Measurements from ENCODE around the gene ZSWIM6. TPM values are rescaled to one million over a fixed set of nuclear protein-coding genes. Genes with fewer than 3 reads are reported as not detected.

ZSWIM6 gene
- total RNA-seq, 2 experiments from 2014 or later = 4.1 TPM

DNA sequence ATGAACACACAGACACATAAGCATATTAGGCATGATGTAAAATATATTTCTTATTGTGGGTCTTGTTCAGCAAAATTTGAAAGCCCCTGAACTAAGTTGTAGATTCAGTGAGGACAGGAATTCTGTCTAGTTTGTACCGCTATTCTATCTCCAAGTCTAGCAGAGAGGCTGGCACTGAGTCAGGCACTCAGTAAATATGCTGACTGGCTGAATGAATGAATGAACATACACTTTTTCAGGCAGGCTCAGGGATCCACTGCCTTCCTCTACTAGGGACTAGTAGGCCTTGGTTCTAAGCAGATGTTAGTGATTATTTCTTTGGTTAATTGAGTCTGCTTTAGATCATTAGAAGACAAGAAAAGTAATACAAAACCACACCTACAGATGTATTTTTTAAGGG, 157.5 kb downstream of the ZSWIM6 start:
- Histone ChIP-seq H3K9me3 (ENCODE audit: control insufficient read depth in 1 of 2, insufficient read depth in 1 of 2, low read length in 2 of 2) (no peaks in the 10 kb centered on the region), H3K4me3 (ENCODE audit: low read length) (no peak overlapping the region), H3K27me3 (ENCODE audit: control insufficient read depth in 1 of 2, insufficient read depth in 2 of 2, low read length in 2 of 2) (no peaks in the 10 kb centered on the region), H3K27ac (ENCODE audit: low read depth in 1 of 2, low read length in 2 of 2) (no peak overlapping the region), H3K4me1 (ENCODE audit: insufficient read depth, low read length) (no peaks in the 10 kb centered on the region), H3K36me3 (ENCODE audit: insufficient read depth, low read length) (peaks cover 3% of the 10 kb centered on the region)
- H3K9me3 Mint-ChIP-seq = peaks cover 9% of the 10 kb centered on the region
- TF ChIP-seq, protein P1, sequence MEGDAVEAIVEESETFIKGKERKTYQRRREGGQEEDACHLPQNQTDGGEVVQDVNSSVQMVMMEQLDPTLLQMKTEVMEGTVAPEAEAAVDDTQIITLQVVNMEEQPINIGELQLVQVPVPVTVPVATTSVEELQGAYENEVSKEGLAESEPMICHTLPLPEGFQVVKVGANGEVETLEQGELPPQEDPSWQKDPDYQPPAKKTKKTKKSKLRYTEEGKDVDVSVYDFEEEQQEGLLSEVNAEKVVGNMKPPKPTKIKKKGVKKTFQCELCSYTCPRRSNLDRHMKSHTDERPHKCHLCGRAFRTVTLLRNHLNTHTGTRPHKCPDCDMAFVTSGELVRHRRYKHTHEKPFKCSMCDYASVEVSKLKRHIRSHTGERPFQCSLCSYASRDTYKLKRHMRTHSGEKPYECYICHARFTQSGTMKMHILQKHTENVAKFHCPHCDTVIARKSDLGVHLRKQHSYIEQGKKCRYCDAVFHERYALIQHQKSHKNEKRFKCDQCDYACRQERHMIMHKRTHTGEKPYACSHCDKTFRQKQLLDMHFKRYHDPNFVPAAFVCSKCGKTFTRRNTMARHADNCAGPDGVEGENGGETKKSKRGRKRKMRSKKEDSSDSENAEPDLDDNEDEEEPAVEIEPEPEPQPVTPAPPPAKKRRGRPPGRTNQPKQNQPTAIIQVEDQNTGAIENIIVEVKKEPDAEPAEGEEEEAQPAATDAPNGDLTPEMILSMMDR (IDR thresholded peaks at IDR 0.05) = no peak
- intact Hi-C loops (cut with DNase I, micrococcal nuclease) = no loop called here
- no peak for DNase-seq
- ChIA-PET CTCF (interaction anchor here (0.6 kb wide), 1 partner anchor 32 kb away, joined by 3 read pairs; no protein-coding TSS in a partner anchor), POLR2A (no interaction called here)
- H3K36me3 Mint-ChIP-seq (ENCODE audit: low read depth) = peaks cover 42% of the 10 kb centered on the region
- H3K4me1 Mint-ChIP-seq (ENCODE audit: low read depth) = peaks cover 11% of the 10 kb centered on the region
- no peak overlapping the region for H3K4me3 Mint-ChIP-seq
- H3K27ac Mint-ChIP-seq = no peak overlapping the region
- no peak for ATAC-seq (ENCODE audit: poor library complexity)
- no peaks in the 10 kb centered on the region for H3K27me3 Mint-ChIP-seq

DNA sequence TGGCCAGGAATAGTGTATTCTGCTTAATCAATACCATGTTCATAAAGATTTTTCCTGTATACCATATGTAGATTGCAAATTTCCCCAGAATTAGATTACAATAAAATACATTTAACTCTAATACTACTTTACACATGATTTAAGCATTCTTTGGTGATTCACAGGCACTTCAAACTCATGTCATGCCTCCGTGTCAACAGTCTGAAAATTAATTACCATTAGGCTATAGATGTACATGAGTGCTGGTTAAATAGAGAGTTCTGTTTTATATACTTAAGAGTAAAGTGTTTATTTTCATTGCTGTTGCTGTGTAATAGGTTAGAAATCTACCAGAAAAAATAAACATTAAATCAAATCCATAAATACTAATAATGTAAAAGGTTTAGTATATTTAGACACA, 159.8 kb downstream of the ZSWIM6 start:
- H3K4me3 Mint-ChIP-seq = no peak overlapping the region
- H3K27me3 Mint-ChIP-seq = no peaks in the 10 kb centered on the region
- ChIA-PET POLR2A (no interaction called here), CTCF (no interaction called here)
- Histone ChIP-seq H3K27ac (ENCODE audit: low read depth in 1 of 2, low read length in 2 of 2) (no peak overlapping the region), H3K27me3 (ENCODE audit: control insufficient read depth in 1 of 2, insufficient read depth in 2 of 2, low read length in 2 of 2) (no peaks in the 10 kb centered on the region), H3K9me3 (ENCODE audit: control insufficient read depth in 1 of 2, insufficient read depth in 1 of 2, low read length in 2 of 2) (no peaks in the 10 kb centered on the region), H3K4me3 (ENCODE audit: low read length) (no peak overlapping the region), H3K4me1 (ENCODE audit: insufficient read depth, low read length) (no peaks in the 10 kb centered on the region), H3K36me3 (ENCODE audit: insufficient read depth, low read length) (peaks cover 3% of the 10 kb centered on the region)
- no peak for ATAC-seq (ENCODE audit: poor library complexity)
- TF ChIP-seq, protein P1 (IDR thresholded peaks at IDR 0.05) = no peak
- peaks cover 9% of the 10 kb centered on the region for H3K9me3 Mint-ChIP-seq
- peaks cover 48% of the 10 kb centered on the region for H3K36me3 Mint-ChIP-seq (ENCODE audit: low read depth)
- H3K4me1 Mint-ChIP-seq (ENCODE audit: low read depth) = peaks cover 11% of the 10 kb centered on the region
- intact Hi-C loops (cut with DNase I, micrococcal nuclease) = no loop called here
- no peak overlapping the region for H3K27ac Mint-ChIP-seq
- DNase-seq = no peak

DNA sequence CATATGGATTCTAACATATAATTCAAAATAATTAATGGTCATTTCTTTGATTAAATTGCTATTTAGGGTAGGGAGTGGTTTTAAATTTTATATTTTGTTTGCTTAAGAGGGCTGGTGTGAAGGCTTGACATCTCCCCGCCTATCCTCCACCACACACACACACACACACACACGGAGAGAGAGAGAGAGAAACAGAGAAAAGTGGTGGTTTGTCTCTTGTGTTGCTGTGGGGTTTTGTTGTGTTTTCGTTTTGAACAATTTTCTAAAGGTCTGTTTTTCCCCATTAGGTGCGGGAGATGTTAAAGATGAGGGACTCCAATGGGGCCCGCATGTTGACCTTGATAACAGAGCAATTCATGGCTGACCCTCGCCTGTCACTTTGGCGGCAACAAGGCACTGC, 161.9 kb downstream of the ZSWIM6 start:
- H3K36me3 Mint-ChIP-seq (ENCODE audit: low read depth) = peaks cover 56% of the 10 kb centered on the region
- peaks cover 2% of the 10 kb centered on the region for H3K9me3 Mint-ChIP-seq
- H3K4me3 Mint-ChIP-seq = no peak overlapping the region
- ChIA-PET CTCF (no interaction called here), POLR2A (no interaction called here)
- H3K27me3 ChIP-seq (ENCODE audit: control insufficient read depth in 1 of 2, insufficient read depth in 2 of 2, low read length in 2 of 2) = no peaks in the 10 kb centered on the region
- H3K27ac Mint-ChIP-seq = no peak overlapping the region
- no peak overlapping the region for H3K4me3 ChIP-seq (ENCODE audit: low read length)
- no peak overlapping the region for H3K27ac ChIP-seq (ENCODE audit: low read depth in 1 of 2, low read length in 2 of 2)
- TF ChIP-seq, protein P1 (IDR thresholded peaks at IDR 0.05) = no peak
- H3K27me3 Mint-ChIP-seq = no peaks in the 10 kb centered on the region
- DNase-seq = no peak
- intact Hi-C loops (cut with DNase I, micrococcal nuclease) = no loop called here
- no peaks in the 10 kb centered on the region for H3K9me3 ChIP-seq (ENCODE audit: control insufficient read depth in 1 of 2, insufficient read depth in 1 of 2, low read length in 2 of 2)
- ATAC-seq (ENCODE audit: poor library complexity) = no peak
- H3K36me3 ChIP-seq (ENCODE audit: insufficient read depth, low read length) = peaks cover 3% of the 10 kb centered on the region
- no peaks in the 10 kb centered on the region for H3K4me1 ChIP-seq (ENCODE audit: insufficient read depth, low read length)
- H3K4me1 Mint-ChIP-seq (ENCODE audit: low read depth) = peaks cover 2% of the 10 kb centered on the region
